Activated naive CD8-positive, alpha-beta T cell treated with anti-CD3 and anti-CD28 coated beads, Interleukin-2, amount 10 ng/mL, durations not matched to agents 7 days and 5 days (primary cell): ENCODE results near the gene TEX35. TPM values are rescaled to one million over a fixed set of nuclear protein-coding genes. Genes with fewer than 3 reads are reported as not detected.

Experiments
- ATAC-seq: fragments of 150-1000 bp; cut with Tn5 transposase; one replicate; pipeline ENCODE4 v1.10.0; 2021; ENCODE audit warnings: low read depth, moderate library complexity
- POLR2A ChIA-PET: fragments of 350-600 bp; sonication (Branson Sonifier 250); formaldehyde crosslinking; loops from one replicate; lab custom pipeline; 2021; ENCODE audit warnings: antibody characterized with exemption; lab: Charles Lee
- DNase-seq: peaks from one replicate; pipeline ENCODE4 v3.0.0; 2021
- H3K27ac Mint-ChIP-seq: one replicate; pipeline ENCODE4 v1.8.0; 2022; ENCODE audit warnings: mild to moderate bottlenecking, mixed read lengths
- H3K27me3 Mint-ChIP-seq: one replicate; pipeline ENCODE4 v1.8.0; 2022; ENCODE audit warnings: mild to moderate bottlenecking, moderate library complexity, mixed read lengths
- H3K36me3 Mint-ChIP-seq: one replicate; pipeline ENCODE4 v1.8.0; 2021; ENCODE audit warnings: mild to moderate bottlenecking, mixed read lengths
- H3K4me1 Mint-ChIP-seq: one replicate; pipeline ENCODE4 v1.8.0; 2021; ENCODE audit warnings: mixed read lengths
- H3K4me3 Mint-ChIP-seq: one replicate; pipeline ENCODE4 v1.8.0; 2022; ENCODE audit warnings: mild to moderate bottlenecking, moderate library complexity, mixed read lengths
- H3K9me3 Mint-ChIP-seq: one replicate; pipeline ENCODE4 v1.8.0; 2021; ENCODE audit warnings: mixed read lengths
- total RNA-seq, 2 experiments: library from RNA; stranded (reverse); gene quantifications; one replicate each; pipeline ENCODE4 v1.2.3, GENCODE V29; 2021

Gene TEX35
- total RNA-seq, 2 experiments from 2014 or later: not detected

DNA sequence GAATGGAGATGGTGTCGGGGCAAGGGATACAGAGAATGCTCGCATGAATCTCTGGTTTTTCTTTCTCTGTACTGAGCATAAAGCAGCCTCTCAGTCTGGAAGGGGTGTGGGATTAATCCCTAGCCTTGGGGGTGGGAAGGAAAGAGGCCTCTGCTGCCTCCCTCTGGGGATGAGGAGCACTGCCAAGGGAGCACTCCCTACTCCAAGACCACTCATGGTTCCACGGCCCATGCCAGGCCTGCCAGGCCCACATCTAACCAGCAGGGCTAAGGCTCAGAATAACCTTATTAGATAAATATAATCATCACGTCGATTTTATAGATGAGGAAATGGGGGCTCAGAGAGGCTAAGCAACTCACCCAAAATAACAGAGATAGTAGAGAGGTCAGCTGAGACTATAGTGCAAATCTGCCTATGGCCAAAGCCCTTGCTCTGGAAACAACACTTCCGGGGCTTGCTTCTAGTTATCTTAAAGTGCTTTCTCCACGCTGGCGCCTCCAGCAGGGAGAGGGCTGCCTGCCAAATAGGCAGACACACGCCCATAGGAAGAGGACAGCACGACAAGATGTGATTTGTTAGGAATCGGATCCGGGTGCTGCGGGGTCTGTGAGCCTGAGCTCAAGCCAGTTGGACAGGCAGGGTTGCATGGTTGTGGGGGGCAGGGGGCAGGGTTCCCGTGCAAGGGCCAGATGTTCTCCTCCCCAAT is 522 bp downstream of the TEX35 start:
- POLR2A ChIA-PET: no interaction called here
- Mint-ChIP-seq H3K4me1 (no peaks in the 10 kb centered on the region), H3K27ac (no peak overlapping the region), H3K27me3 (peaks cover 1% of the 10 kb centered on the region), H3K4me3 (no peak overlapping the region), H3K36me3 (no peaks in the 10 kb centered on the region), H3K9me3 (no peaks in the 10 kb centered on the region)
- no peak for ATAC-seq
- DNase-seq: no peak

DNA sequence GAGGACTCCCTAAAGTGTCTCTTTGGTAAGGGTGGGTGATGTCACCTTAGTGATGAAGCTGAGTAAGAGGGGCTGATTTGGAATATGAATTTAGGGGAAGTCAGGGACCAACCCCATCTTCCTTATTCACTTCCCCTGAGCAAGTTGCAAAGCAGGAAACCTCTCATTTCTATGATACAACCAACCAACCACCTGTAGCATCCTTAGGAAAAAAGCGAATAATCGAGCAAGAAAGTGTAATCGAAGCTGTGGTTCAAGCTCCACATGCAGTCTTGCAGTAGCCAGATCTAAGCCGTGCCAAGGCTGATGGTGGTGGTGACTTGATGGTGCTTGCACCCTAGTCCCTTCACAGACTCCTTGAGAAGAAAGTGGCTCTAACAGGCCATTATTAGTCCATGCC is 3.2 kb downstream of the TEX35 start:
- DNase-seq (no peak), ATAC-seq (no peak)
- Mint-ChIP-seq H3K9me3 (no peaks in the 10 kb centered on the region), H3K4me1 (no peaks in the 10 kb centered on the region), H3K27ac (no peak overlapping the region), H3K36me3 (no peaks in the 10 kb centered on the region), H3K4me3 (no peak overlapping the region), H3K27me3 (peaks cover 4% of the 10 kb centered on the region)
- POLR2A ChIA-PET: no interaction called here

DNA sequence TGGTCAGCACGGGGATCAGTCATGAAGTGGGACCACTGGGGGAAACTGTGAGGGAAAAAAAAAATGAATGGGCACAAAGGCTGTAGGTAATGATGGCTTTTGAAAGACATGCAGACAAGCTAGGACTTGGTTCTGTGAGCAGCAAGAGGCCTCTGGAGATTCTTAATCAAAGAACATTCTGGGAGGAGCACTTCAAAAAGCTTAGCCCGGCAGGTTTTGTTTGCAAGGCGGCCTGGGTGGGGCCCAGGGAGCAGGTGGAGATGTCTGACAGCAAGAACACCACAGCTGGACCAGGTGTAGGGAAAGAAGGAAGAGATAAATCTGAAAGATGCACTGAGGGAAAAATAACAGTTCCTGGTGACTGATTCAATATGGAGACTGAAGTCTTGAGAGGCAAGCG is 6.0 kb downstream of the TEX35 start:
- no peaks in the 10 kb centered on the region for H3K4me1 Mint-ChIP-seq
- peaks cover 4% of the 10 kb centered on the region for H3K27me3 Mint-ChIP-seq
- H3K36me3 Mint-ChIP-seq: no peaks in the 10 kb centered on the region
- H3K9me3 Mint-ChIP-seq: no peaks in the 10 kb centered on the region
- no peak overlapping the region for H3K27ac Mint-ChIP-seq
- POLR2A ChIA-PET: no interaction called here
- no peak for DNase-seq
- H3K4me3 Mint-ChIP-seq: no peak overlapping the region
- ATAC-seq: no peak

DNA sequence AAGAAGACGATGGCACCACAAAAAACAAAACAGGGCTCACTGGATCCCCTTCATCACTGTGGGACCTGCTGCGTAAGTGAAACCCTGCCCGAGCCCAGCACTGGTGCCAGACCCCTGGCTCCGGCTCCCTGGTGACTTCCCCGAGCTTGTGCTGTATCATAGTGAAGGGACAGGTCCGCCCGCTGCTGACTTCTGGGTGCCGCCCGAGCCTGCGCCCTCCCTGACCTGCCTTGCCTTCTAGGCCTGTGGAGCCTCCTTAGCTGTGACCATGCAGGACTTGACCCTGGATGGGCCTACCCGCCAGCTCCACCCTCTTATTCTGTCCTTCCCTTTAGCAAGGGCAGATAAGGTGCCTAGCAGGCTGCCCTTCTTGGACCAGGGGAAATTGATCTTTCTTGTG is 7.9 kb downstream of the TEX35 start:
- ATAC-seq: no peak
- H3K4me3 Mint-ChIP-seq: no peak overlapping the region
- no peaks in the 10 kb centered on the region for H3K4me1 Mint-ChIP-seq
- no peaks in the 10 kb centered on the region for H3K36me3 Mint-ChIP-seq
- H3K27ac Mint-ChIP-seq: no peak overlapping the region
- H3K27me3 Mint-ChIP-seq: peaks cover 4% of the 10 kb centered on the region
- H3K9me3 Mint-ChIP-seq: no peaks in the 10 kb centered on the region
- DNase-seq: no peak
- POLR2A ChIA-PET: no interaction called here

DNA sequence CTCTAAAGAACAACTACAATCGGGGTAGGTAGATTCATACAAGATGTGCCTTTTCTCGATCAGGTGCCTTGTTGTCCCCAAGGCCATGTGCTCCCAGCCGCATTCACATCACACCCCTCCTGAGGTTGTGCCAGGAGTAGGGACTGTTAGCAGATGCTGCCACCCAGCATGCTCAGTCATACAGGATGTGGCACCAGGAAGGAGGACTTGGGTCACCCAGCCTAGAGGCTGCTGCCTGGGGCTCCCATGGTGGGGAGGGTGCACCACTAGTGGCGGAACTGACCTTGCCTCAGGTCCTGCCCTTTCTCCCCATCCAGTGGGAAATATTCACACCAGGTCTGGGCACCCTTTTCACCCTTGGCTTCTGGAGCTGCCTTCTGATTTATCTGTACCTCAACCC is 8.3 kb downstream of the TEX35 start:
- ATAC-seq (no peak), DNase-seq (no peak)
- POLR2A ChIA-PET: no interaction called here

DNA sequence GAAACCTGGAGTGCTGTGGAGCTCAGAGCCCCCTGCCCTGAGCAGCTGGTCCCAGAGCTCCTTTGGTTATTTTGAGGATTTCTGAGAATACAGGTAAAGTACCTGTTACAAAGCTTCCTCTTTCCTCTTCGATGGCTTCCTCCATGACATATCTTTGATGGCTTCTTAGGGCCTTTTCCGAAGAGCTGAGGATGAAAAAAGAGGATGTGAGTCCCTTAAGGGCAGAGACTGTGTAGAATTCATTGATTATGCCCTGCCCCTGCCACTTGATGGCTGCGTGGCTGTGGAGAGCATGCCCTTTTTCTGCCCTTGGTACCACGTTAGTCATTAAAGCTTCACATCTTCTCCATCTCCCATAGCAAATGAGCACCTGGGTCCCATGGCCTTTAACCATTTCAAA is 14.2 kb downstream of the TEX35 start:
- DNase-seq (no peak), ATAC-seq (no peak)
- Mint-ChIP-seq H3K27ac (no peak overlapping the region), H3K36me3 (no peaks in the 10 kb centered on the region), H3K4me1 (no peaks in the 10 kb centered on the region), H3K27me3 (no peaks in the 10 kb centered on the region), H3K9me3 (no peaks in the 10 kb centered on the region), H3K4me3 (no peak overlapping the region)
- POLR2A ChIA-PET: no interaction called here

More for the DNA sequence above, 8.3 kb downstream of the TEX35 start:
- no peaks in the 10 kb centered on the region for H3K4me1 Mint-ChIP-seq
- peaks cover 3% of the 10 kb centered on the region for H3K27me3 Mint-ChIP-seq
- H3K4me3 Mint-ChIP-seq: no peak overlapping the region
- H3K27ac Mint-ChIP-seq: no peak overlapping the region
- no peaks in the 10 kb centered on the region for H3K9me3 Mint-ChIP-seq
- no peaks in the 10 kb centered on the region for H3K36me3 Mint-ChIP-seq

DNA sequence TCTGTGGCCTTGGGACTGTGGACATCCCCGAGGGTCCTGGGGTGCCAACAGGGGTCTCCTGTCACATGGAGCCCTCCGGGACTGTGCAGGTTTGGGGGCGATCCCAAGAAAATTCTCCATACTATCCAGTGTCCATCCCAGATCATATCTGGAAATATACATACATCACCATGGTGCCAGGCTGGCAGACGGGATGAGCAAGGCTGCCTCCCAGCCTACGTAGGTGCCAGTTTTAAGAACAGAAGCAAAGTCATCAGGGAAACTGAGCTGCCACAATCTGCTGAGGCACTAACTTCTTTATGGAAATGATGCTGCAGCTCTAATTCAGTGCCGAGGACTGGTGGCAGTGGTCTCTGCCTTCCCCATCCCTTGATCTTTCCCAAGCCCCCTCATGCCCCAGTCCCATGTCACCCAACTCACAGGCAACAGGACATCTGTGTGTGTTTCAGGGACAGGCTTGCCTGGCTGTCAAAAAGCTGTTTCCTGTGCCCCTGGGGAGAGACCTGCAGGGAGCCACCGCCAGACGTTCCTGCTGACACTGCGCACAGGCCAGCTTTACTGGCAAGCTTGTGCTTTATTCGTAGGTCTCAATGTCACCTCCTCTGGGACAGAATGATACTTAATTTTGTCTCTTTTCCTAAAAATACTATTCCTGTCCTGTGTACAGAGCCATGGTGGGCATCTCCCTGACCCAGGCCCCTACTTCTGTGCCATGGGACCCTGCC is 15.5 kb downstream of the TEX35 start:
- H3K27me3 Mint-ChIP-seq: no peaks in the 10 kb centered on the region
- H3K36me3 Mint-ChIP-seq: no peaks in the 10 kb centered on the region
- ATAC-seq (no peak), DNase-seq (no peak)
- H3K27ac Mint-ChIP-seq: no peak overlapping the region
- H3K9me3 Mint-ChIP-seq: no peaks in the 10 kb centered on the region
- no peak overlapping the region for H3K4me3 Mint-ChIP-seq
- POLR2A ChIA-PET: no interaction called here
- no peaks in the 10 kb centered on the region for H3K4me1 Mint-ChIP-seq

DNA sequence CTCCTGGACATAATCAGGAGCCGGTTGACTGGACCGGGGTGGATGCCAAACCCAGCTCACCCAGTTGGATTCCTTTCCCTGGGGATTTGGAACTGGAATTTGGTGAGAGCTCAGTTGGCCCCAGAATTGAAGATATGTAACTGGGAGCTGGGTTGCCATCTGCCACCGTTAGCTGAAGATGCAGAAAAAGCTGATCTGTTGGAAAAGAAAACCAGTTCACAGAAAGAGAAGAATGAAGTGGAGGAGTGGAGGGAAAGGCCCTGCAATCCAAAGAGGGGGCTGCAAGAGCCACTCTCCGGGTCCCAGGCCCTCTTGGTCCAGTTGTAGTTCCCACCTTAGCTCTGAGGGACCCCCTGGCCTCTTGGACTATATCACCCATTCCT is 16.0 kb downstream of the TEX35 start:
- no peaks in the 10 kb centered on the region for H3K27me3 Mint-ChIP-seq
- no peaks in the 10 kb centered on the region for H3K9me3 Mint-ChIP-seq
- no peaks in the 10 kb centered on the region for H3K36me3 Mint-ChIP-seq
- no peak overlapping the region for H3K27ac Mint-ChIP-seq
- DNase-seq: no peak
- H3K4me3 Mint-ChIP-seq: no peak overlapping the region
- ATAC-seq: no peak
- POLR2A ChIA-PET: no interaction called here
- no peaks in the 10 kb centered on the region for H3K4me1 Mint-ChIP-seq

DNA sequence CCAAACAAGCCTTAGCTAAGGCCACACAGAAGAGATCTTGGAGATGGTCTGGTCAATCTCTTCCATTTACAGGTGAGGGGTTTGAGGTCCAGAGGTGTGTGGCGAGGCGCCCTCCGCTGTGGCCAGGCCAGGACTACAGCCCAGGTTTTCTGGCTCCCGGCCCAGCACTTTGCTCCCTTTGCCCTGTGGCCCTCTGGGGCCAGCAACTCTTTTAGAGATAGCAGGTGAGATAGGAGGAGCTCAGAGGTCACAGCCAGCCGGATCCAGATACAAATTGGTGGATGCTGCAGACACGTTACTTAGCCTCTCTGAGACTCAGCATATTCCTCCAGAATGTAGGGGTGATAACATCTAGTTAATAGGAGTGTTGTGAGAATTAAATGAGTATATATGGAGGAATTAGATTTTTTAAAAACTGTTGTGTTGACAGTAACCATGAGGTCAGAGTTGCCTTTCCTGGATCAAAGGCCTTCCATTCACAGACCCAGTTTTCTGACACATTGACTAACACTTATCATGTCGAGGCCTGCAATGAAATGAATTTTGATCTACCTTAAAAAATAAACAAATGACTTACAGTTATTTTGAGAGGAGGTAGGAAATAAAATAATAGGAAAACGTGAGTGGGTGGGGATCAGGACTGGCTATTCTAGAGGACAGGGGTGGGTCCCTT is 16.6 kb downstream of the TEX35 start:
- Mint-ChIP-seq H3K4me1 (no peaks in the 10 kb centered on the region), H3K36me3 (no peaks in the 10 kb centered on the region), H3K9me3 (no peaks in the 10 kb centered on the region), H3K4me3 (no peak overlapping the region), H3K27ac (no peak overlapping the region), H3K27me3 (no peaks in the 10 kb centered on the region)
- DNase-seq: no peak
- ATAC-seq: no peak
- POLR2A ChIA-PET: no interaction called here

DNA sequence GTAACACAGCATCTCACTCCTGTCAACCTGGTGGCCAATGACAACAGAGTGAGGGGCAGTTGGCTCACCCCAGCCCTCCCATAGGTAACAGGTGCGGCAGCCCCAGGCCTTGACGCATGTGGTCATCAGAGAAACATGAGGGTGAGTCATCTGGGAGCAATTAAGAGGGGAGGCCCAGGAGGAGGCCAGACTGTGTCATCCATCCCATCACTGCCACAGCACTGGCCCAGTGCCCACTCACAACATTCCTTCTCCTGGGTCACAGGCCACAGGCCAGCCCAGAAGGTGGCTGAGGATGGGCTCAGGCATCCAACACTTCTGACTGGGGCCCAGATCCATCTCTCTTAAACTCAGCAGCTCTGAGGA is 17.1 kb downstream of the TEX35 start:
- ATAC-seq (no peak), DNase-seq (no peak)
- no peak overlapping the region for H3K4me3 Mint-ChIP-seq
- POLR2A ChIA-PET: no interaction called here
- no peak overlapping the region for H3K27ac Mint-ChIP-seq
- H3K36me3 Mint-ChIP-seq: no peaks in the 10 kb centered on the region
- H3K27me3 Mint-ChIP-seq: no peaks in the 10 kb centered on the region
- H3K4me1 Mint-ChIP-seq: no peaks in the 10 kb centered on the region
- no peaks in the 10 kb centered on the region for H3K9me3 Mint-ChIP-seq

DNA sequence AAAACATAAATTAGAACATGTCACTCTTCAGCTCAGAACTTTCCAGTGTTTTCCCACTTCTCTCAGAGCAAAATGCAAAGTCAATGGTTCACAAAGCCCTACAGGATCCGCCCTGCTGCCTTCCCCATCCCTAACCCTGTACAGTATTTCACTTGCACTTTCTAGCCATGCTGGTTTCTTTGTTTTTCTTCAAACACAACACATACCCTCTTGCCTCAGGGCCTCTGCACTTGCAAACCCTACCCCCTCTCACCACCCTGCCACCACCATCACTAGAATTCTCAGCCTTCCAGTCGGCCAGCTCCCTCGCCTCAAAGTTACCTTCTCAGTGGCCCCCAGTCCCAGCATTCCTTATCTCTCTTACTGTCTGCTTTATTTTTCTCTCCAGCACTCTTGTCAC is 17.6 kb downstream of the TEX35 start:
- POLR2A ChIA-PET: no interaction called here
- no peak for ATAC-seq
- no peaks in the 10 kb centered on the region for H3K27me3 Mint-ChIP-seq
- no peak for DNase-seq
- no peaks in the 10 kb centered on the region for H3K36me3 Mint-ChIP-seq
- H3K9me3 Mint-ChIP-seq: no peaks in the 10 kb centered on the region
- no peaks in the 10 kb centered on the region for H3K4me1 Mint-ChIP-seq
- no peak overlapping the region for H3K27ac Mint-ChIP-seq
- H3K4me3 Mint-ChIP-seq: no peak overlapping the region

DNA sequence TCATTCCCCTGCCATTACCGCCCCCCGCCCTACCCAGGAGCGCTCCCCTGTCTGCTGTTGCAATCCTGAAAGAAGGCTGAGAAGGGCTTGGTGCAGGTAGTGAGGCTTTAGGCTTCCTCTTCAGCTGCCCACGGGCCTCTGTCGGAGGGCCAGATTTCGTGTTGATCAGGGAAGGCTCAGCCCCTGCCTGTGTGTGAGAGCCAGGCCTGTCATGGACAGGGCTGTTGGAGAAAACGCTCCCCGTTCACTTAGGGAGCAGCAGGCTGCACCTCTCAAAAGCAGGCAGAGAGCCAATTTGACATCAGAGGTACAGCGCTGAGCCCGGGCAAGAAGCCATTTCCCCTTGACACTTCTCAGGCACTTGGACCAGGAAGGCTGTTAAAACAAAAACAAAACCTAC is 19.0 kb downstream of the TEX35 start:
- no peak overlapping the region for H3K4me3 Mint-ChIP-seq
- no peaks in the 10 kb centered on the region for H3K9me3 Mint-ChIP-seq
- no peaks in the 10 kb centered on the region for H3K27me3 Mint-ChIP-seq
- no peaks in the 10 kb centered on the region for H3K36me3 Mint-ChIP-seq
- ATAC-seq (peak; percentile 21), DNase-seq (no peak)
- H3K4me1 Mint-ChIP-seq: no peaks in the 10 kb centered on the region
- POLR2A ChIA-PET: no interaction called here
- H3K27ac Mint-ChIP-seq: no peak overlapping the region

DNA sequence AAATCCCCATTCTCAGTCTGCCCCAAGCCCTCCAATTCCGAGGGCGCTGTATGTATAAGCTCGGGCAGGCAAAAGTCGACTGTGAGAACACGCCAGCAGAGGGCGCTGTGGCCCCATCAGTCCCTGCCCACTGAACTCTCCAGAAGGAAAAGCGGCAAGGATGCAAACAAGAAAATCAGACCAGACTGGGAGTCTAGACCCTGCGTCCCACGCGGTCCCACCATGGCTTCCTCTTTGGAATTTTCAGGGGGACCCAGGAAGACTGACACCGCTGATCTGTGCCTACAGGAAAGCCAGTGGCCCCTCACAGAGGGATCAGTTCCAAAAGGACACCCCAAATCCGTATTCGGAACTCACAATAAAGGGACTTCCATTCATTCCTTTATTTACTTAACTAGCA is 19.5 kb downstream of the TEX35 start:
- H3K4me1 Mint-ChIP-seq: no peaks in the 10 kb centered on the region
- no peaks in the 10 kb centered on the region for H3K36me3 Mint-ChIP-seq
- DNase-seq (peak; percentile 82), ATAC-seq (peak; percentile 82)
- no peaks in the 10 kb centered on the region for H3K27me3 Mint-ChIP-seq
- POLR2A ChIA-PET: interaction anchor here (1.2 kb wide), 1 partner anchor 10 kb away, joined by 5 read pairs; no protein-coding TSS in a partner anchor
- no peaks in the 10 kb centered on the region for H3K9me3 Mint-ChIP-seq
- no peak overlapping the region for H3K27ac Mint-ChIP-seq
- H3K4me3 Mint-ChIP-seq: no peak overlapping the region
